Ishikawa (cell line): ENCODE data around the gene USH1C.

Experiments
- CEBPB ChIP-seq: IDR thresholded peaks from 2 replicates; pipeline ENCODE4 v1.6.1; 2012
- CREB1 ChIP-seq: IDR thresholded peaks from 2 replicates; pipeline ENCODE4 v1.6.1; 2012; ENCODE audit warnings: low read depth
- EGR1 ChIP-seq: IDR thresholded peaks from 2 replicates; pipeline ENCODE4 v1.6.1; 2012
- EP300 ChIP-seq: IDR thresholded peaks from 2 replicates; pipeline ENCODE4 v1.6.1; 2012; ENCODE audit warnings: borderline replicate concordance
- FOXM1 ChIP-seq: IDR thresholded peaks from 2 replicates; pipeline ENCODE4 v1.6.1; 2012; ENCODE audit warnings: low read depth, borderline replicate concordance
- MAX ChIP-seq: IDR thresholded peaks from 2 replicates; pipeline ENCODE4 v1.6.1; 2012
- NFIC ChIP-seq: IDR thresholded peaks from 2 replicates; pipeline ENCODE4 v1.6.1; 2012
- RAD21 ChIP-seq: IDR thresholded peaks from 2 replicates; pipeline ENCODE4 v1.6.1; 2012; ENCODE audit warnings: low read depth
- REST ChIP-seq: IDR thresholded peaks from 2 replicates; pipeline ENCODE4 v1.6.1; 2012; ENCODE audit warnings: low read depth, mild to moderate bottlenecking
- TAF1 ChIP-seq: IDR thresholded peaks from 2 replicates; pipeline ENCODE4 v1.6.1; 2012; ENCODE audit warnings: low read depth, mild to moderate bottlenecking
- TCF12 ChIP-seq: IDR thresholded peaks from 2 replicates; pipeline ENCODE4 v1.6.1; 2012; ENCODE audit warnings: low read depth
- TEAD4 ChIP-seq: IDR thresholded peaks from 2 replicates; pipeline ENCODE4 v1.6.1; 2012
- USF1 ChIP-seq: IDR thresholded peaks from 2 replicates; pipeline ENCODE4 v1.6.1; 2012
- YY1 ChIP-seq: IDR thresholded peaks from 2 replicates; pipeline ENCODE4 v1.6.1; 2012; ENCODE audit warnings: low read depth
- ZBTB7A ChIP-seq: IDR thresholded peaks from 2 replicates; pipeline ENCODE4 v1.6.1; 2012; ENCODE audit warnings: low read depth

Gene USH1C

DNA sequence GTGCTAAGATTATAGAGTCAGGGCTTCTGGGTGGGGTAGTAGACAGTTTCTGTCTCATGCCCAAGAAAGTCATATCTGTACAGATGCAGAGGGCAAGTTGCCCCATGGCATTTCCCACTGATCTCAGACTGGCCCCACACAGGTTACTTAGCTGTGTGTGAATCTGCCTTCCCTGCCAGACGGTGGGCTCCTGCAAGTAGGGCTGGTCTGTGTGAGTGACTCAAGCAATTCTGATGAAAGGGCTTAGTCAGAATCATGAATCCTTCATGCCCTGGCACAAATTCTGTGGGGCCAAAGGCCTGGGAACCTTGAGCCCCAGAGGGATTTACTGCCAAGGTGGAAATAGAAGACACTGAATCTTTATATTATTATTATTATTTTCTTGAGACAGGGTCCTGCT lies 30.4 kb downstream of the USH1C start:
- TF ChIP-seq TAF1 (no peak), REST (no peak), MAX (no peak), CEBPB (no peak), ZBTB7A (no peak), NFIC (no peak), USF1 (no peak), EP300 (no peak), RAD21 (no peak)

DNA sequence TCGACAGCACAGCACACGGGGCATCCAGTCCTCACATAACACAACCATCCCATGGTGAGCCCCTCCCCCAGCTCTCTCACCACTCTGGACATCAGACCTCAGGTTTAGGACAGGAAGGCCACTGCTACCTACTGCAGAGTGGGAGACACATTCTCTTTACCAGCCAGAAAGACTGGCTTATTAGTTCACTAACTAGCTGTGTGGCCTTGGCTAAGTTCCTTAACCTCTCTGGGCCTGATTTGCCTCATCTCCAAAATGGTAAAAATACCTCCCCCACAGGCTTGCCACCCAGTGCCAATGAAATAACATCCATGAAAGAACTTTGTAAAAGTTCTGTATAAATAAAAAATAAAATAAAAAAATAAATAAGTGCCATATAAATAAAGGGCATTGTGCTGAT lies 32.1 kb downstream of the USH1C start:
- no peak for TF ChIP-seq YY1
- no peak for TF ChIP-seq FOXM1
- TF ChIP-seq EGR1 = no peak
- TF ChIP-seq TAF1 = no peak
- no peak for TF ChIP-seq ZBTB7A
- TF ChIP-seq USF1 = no peak
- no peak for TF ChIP-seq NFIC
- no peak for TF ChIP-seq CREB1
- no peak for TF ChIP-seq TCF12
- TF ChIP-seq RAD21 = no peak
- TF ChIP-seq MAX = no peak

GRCh38 chr11:17511571-17511970 lies 32.6 kb downstream of the USH1C start:
- no peak for TF ChIP-seq TEAD4
- TF ChIP-seq MAX = no peak
- no peak for TF ChIP-seq CREB1
- TF ChIP-seq RAD21 = no peak
- TF ChIP-seq USF1 = no peak
- no peak for TF ChIP-seq ZBTB7A
- no peak for TF ChIP-seq EP300
- no peak for TF ChIP-seq CEBPB
- no peak for TF ChIP-seq REST
- TF ChIP-seq TCF12 = no peak
- no peak for TF ChIP-seq FOXM1
- no peak for TF ChIP-seq EGR1
- no peak for TF ChIP-seq NFIC
- TF ChIP-seq YY1 = no peak
- TF ChIP-seq TAF1 = no peak

DNA sequence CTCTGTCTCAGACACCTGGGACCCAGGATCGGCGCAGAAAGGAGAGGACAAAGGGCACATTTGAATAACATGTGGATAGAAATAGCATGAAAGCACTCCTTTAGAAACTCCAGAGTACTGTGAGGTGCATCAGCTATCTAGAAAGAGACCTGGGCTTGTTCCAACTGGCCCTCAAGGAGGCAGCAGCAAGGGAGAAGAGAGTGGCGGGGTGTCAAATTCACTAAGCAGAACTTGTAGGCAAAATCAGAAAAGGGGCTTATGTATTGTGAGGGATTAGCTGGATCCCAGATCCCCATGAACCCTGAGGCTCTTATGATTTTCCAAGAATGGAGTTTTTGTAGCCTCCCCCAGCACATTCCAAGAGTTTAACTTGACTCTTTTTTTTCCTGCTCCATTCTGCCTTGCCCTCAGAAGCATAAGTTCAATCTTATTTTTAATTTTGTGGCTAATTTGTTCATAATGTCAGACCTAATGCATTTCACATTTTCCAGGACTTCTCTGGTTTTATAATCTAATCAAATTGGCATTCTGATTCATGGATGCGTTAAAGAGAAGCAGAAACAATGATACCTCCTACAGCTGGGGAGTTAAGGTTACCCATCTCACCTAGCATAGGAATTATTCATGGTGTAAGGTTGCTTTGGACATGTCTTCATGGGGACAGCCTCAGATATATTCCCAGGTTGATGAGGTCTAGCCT lies 33.6 kb downstream of the USH1C start:
- no peak for TF ChIP-seq MAX
- no peak for TF ChIP-seq NFIC
- TF ChIP-seq YY1 = no peak
- TF ChIP-seq CEBPB = no peak
- no peak for TF ChIP-seq TCF12
- TF ChIP-seq FOXM1 = no peak
- TF ChIP-seq USF1 = no peak
- no peak for TF ChIP-seq RAD21
- no peak for TF ChIP-seq ZBTB7A
- TF ChIP-seq CREB1 = no peak
- TF ChIP-seq REST = no peak
